RPMI7951 (cell line): ENCODE data around the gene CERCAM. TPM values are rescaled to one million over a fixed set of nuclear protein-coding genes. Genes with fewer than 3 reads are reported as not detected.
A peak's percentile ranks its signal among the peaks of the same experiment; 100 is the strongest.
"Not testable (repeated sequence)": the region's sequence is repeated elsewhere in the genome, so short reads cannot be mapped to it uniquely, and the experiment has no call there.

Source experiments
- DNase-seq: peaks from one replicate; pipeline ENCODE4 v3.0.0-alpha.2; 2012; ENCODE audit warnings: low read depth
- total RNA-seq: library from RNA; depleted of rRNA; stranded (reverse); fragments of >200 nt; shearing (Covaris generic); gene quantifications from 2 replicates; pipeline ENCODE4 v1.2.3, GENCODE V29; 2014

Gene CERCAM
- total RNA-seq, 1 experiment from 2014 or later, result 72.0 TPM

DNA sequence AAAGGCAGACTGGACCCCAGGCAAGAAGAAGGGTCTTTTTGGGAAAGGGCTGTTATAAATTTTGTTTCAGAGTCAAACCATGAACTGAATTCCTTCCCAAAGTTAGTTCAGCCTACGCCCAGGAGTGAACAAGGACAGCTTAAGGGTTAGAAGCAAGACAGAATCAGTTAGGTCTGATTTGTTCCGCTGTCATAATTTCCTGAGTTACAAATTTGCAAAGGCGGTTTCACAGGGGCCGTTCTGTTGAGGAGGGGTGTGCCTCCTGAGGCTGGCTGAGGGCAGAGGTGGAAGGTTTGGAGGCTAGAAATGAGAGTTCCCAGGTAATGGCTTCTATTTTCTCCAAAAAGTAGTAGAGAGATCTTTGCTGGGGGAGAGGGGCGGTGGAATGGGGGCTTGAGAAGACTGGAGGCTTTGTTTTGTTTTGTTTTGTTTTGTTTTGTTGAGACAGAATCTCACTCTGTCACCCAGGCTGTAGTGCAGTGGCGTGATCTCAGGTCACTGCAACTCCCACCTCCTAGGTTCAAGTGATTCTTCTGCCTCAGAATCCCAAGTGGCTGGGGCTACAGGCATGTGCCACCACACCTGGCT is 4.1 kb upstream of the CERCAM start:
- no peak for DNase-seq

DNA sequence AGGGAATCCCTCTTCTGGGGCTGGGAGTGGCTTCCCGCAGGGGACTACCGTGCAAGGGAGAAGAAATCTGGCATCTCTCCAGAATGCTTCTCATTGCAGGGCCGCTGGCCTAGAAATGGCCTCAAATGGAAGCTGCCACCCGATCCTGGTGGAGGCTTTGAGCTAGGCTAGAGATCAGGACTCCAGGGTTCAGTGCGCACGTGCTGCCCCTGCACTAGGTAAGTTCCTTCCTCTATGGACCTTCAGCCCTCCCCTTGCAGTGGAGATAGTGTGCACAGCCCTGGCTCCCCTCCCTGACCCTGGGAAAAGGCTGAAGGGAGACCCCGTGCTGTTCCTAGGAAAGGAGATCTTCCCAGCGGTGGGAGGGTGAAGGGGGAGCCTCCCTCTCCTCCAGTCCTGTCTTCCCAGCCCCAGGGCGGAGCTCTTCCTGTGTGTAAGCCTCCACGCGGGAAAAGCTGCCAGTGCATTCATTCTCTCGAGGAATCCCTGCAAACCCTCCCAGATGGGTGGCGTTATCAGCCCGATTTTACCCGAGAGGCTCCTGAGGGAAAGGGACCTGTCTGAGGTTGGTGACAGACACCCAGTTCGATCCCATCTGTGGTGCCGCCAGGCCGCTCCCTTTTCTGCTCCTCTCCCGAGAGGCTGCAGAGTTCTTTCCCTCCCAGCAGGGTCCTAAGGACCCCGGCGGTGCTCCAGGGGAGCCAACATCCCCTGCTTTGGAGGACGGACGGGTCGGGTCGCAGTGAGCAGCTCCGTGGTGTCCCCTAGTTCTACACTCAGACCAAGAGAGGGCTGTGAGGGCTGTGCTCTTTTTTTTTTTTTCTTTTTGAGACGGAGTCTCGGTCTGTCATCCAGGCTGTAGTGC is 1.4 kb upstream of the CERCAM start:
- peak; percentile 50 for DNase-seq

DNA sequence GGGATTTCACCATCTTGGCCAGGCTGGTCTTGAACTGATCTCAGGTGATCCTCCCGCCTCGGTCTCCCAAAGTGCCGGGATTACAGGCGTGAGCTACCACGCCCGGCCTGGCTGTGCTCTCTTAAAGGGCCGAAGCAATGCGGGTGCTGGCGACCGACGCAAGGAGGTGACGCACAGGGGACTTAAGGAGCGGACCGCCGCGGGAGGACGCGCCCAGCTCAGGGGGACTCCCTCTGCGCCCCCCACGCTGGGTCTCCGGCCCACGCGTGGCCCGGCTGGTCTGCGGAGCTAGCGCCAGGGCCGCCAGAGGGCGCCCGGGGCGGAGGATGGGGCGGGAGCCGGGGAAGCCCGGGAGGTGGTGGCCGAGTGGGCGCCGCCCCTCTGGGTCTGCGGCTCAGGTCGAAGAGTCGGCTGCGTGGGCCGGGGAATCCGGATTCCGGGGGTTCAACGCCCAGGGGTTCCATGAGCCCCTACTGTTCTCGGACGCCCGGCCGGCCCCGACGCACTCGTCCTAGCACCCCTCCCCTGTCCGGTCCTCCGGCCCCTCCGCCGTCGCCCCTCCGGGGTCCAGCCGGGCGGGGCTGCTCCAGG is 502 bp upstream of the CERCAM start:
- peak; percentile 69 for DNase-seq

DNA sequence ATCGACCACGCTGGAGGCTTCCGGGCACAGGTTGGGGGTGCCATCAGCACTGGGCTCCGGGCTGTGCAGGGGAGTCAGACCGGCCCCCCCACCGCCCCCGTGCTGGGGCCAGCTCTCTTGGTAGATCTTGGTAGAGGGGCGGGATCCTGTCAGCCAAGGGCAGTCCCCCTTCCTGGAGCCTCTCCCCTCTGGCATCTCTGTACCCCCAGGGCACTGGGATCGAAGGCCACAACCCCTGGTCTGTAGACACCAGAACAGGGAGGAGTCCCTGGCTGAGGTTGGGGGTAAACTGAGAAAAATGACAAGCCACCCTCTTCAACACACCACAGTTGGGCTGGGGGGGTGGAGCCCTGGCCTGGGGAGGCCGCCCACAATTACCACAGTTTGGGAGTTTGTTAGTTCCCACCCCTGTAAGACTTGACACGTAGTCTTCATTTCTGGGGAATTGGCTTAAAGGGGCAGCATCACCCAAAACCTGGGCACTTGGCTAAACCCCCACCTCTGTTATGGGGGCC is 882 bp downstream of the CERCAM start:
- peak; percentile 56 for DNase-seq

DNA sequence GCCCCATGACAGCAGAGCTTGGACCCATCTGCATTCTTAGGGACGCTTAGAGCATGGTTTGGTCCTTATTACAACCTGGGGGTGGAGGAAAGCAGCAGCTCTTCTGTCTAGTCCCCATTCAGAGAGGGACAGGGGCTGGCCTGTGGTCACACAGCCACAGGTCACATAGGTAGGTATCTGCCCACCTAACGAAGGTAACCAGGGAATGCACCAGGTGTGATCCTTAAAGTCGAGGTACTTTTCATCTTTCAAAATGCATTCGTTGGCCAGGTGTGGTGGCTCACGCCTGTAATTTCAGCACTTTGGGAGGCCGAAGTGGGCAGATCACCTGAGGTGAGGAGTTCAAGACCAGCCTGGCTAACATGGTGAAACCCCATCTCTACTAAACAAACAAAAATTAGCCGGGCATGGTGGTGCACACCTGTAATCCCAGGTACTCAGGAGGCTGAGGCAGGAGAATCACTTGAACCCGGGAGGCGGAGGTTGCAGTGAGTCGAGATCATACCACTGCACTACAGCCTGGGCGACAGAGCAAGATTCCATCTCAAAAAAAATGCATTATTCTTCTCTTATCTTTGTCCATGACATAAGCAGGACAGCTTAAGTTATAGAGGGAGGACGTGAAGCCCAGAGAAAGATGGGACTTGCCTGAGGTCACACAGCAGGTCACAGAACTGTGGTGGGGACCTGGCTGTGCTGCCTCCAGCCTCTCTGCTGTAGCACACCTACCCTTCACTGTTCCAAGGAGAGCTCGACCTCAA is 1.5 kb downstream of the CERCAM start:
- DNase-seq, result not testable (repeated sequence)

DNA sequence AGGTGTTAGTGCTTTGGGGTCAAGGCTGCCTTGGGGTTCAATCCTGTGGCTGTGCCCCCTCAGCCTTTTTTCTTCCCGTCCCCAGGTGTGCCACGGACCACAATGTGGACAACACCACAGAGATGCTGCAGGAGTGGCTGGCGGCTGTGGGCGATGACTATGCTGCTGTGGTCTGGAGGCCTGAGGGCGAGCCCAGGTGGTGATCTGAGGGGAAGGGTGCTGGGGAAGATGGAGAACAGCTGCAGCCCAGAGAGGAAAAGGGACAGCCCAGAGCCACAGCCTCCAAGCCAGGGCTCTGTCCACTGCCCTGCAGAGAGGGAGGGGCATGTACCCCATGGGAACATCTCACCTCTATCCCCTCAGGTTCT is 2.1 kb downstream of the CERCAM start:
- DNase-seq, result no peak

DNA sequence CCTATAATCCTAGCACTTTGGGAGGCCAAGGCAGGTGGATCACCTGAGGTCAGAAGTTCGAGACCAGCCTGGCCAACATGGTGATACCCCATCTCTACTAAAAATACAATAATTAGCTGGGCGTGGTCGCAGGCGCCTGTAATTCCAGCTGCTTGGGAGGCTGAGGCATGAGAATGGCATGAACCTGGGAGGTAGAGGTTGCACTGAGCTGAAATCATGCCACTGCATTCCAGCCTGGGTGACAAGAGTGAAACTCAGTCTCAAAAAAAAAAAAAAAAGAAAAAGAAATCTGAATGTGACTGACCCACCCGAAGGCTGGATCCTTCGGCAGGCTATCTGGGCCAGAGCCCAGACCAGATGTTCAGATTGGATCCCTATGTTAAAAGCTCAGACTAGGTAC is 2.7 kb downstream of the CERCAM start:
- DNase-seq, result not testable (repeated sequence)

DNA sequence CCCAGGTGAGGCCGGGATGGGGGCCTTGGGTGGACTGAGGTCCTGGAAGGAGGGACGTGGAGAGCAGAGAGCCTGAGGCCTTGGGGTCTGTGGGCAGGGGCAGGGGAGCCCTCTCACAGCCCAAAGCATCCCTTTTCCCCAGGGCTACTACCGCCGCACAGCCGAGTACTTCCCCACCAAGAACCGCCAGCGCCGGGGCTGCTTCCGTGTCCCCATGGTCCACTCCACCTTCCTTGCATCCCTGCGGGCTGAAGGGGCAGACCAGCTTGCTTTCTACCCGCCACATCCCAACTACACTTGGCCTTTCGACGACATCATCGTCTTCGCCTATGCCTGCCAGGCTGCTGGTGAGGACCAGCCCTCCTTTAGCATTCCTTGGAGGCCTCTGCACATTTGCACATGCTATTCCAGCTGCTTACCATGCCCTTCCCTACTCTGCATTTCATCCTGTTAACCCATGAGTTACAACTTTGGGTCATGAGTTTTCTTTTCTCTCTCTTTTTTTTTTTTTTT is 3.7 kb downstream of the CERCAM start:
- DNase-seq, result no peak

DNA sequence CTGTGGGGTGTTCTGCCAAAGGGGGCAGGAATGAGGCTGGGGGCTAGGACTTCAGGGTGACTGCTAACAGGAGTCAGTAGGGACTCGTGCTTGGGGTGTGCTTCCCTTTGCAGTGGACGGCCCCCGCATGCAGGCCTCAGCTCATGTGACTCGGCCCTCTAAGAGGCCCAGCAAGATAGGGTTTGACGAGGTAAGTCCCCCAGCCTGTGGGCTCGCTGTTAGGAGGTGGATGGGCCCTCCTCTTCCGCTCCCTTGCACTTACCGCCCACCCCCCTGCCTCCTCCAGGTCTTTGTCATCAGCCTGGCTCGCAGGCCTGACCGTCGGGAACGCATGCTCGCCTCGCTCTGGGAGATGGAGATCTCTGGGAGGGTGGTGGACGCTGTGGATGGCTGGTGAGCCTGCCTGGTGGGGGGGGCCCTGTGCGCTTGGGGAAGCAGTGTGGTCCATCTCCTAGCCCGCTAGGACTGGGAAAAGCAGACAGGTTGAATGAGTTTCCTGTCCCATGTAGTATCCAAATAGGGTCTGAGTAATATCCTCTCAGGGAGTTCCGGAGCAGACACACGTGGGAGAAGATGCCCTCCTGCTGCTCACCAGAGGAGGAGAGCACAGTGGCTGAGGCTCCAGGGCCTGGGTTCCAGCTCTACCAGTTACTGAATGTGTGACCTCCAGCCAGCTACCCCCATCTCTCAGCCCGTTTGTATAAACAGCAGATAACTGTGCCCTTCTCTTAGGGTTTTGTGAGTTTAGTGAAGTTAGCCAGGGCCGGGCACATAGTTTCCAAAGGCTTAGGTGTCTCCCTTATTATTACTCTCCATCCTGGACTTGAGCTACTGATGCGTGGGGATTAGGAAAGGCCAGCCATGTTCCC is 8.2 kb downstream of the CERCAM start:
- DNase-seq, result no peak

DNA sequence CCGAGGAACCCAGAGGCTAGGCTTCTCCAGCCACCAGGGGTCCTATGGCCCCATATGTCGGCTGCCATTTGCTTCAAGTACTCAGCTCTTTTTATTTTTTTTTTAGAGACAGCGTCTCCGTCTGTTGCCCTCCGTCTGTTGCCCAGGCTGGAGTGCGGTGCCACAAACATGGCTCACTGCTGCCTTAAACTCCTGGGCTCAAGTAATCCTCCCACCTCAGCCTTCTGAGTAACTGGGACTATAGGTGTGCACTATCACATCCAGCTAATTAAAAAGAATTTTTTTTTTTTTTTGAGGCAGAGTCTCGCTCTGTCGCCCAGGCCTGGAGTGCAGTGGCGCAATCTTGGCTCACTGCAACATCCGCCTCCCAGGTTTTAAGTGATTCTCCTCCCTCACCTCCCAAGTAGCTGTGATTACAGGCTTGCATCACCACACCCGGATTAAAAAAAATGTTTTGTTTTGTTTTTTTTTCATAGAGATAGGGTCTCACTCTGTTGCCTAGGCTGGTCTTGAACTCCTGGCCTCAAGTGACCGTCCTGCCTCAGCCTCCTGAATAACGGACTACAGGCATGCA is 8.9 kb downstream of the CERCAM start:
- no peak for DNase-seq

DNA sequence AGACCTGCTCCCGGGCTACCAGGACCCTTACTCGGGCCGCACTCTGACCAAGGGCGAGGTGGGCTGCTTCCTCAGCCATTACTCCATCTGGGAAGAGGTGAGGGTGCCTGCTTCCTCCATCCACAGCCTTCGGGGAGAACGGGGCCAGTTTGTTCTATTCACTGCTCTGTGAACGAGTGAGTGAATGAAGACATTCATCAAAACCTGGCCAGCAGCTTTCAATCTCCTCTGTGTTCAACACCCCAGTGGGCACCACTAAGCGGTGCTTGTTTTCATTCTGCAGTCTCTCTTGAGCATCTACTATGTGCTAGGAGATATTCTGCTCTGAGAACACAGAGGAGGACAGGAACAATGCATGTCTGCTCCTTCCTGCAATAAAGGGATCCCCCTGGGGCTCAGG is 10.6 kb downstream of the CERCAM start:
- no peak for DNase-seq

DNA sequence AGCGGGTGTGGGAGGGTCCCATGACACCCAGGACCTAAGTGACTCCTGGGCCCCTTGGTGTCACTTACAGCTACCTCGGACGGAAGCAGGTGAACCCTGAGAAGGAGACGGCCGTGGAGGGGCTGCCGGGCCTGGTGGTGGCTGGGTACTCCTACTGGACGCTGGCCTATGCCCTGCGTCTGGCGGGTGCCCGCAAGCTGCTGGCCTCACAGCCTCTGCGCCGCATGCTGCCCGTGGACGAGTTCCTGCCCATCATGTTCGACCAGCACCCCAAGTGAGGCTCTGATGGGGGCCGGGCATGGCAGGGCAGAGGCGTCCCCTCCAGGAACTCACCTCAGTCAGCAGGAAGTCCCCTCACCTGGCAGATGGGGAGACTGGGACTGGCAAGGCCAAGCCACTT is 13.7 kb downstream of the CERCAM start:
- DNase-seq, result no peak

DNA sequence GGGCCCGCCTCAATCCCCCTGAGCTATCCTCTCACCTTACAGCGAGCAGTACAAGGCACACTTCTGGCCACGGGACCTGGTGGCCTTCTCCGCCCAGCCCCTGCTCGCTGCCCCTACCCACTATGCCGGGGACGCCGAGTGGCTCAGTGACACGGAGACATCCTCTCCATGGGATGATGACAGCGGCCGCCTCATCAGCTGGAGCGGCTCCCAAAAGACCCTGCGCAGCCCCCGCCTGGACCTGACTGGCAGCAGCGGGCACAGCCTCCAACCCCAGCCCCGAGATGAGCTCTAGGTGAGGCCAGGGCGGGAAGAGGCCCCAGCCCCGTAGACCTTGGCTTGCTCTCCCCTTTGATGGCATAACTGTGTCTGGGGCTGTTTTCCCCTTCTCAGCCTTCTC is 15.0 kb downstream of the CERCAM start:
- no peak for DNase-seq

DNA sequence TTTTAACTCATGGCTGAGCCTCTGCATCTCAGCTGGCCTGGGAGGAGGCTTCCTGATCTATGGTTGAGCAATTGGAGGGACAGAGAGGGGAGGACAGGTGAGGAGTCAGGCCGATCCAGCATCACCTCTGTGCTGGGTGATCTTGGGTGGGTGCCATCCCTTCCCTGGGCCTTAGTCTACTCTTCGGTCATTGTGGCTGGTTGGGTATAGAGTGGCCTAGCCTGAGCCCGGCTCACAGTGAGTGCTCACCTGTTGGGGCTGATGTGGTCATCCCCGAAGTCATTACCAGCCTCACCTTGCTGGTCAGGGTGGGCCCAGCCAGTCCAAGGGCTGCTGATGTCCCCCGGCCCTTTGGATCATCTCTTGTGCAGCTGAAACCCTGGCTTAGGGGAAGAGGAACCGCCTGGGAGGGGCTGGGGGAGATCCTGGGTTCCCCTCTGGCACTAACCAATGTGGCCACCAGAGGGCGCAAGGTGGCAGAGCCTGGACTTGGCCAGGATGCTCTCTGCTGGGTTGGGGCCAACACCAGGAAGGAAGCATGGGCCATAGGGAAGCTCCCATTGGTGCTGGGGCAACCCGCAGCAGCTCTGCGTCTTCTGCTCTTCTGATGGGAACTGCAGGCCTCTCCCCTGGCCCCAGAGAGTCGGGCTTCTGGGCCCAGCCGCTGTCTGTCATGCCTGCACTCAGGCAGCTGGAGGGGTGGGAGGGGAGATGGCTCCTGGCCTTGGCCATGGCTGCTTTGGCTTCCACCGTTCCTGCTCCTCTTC is 17.9 kb downstream of the CERCAM start:
- DNase-seq, result peak; percentile 73

DNA sequence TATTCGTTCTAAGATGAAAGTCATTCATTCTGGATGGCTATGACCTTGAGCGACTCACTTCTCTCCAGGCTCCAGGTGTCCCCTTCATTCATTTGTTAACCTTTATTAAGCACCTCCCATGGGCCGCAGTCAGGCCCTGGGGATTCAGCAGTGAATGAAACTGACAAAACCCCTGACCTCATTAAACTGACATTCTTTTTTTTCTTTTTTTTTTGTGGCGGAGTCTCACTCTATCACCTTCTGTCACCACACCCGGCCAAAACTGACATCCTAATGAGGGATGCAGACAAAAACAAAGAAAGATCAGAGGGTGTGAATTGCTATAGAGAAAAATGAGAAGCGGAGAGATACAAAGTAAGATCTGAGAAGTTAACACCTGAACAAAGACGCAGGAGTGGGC is 18.6 kb downstream of the CERCAM start:
- no peak for DNase-seq

DNA sequence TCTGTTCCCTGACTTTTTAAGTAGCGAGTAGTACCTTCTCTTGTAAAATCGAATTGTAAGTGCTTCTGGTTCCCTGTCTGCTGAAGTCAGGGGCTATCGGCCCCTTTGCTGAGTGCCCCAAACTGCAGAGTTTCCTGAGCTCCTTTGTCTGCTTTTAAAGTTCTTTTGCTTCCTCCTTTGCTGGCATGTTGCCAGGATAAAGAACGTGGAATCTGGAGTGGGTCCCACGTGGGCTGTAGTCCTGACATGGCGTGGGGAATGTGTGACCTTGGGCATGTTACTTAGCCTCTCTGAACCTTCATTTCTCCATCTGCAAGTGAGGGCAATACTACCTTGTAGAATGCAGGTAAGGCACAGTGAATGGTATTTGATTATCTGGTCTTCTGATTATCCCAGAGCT is 21.5 kb downstream of the CERCAM start:
- DNase-seq, result no peak

DNA sequence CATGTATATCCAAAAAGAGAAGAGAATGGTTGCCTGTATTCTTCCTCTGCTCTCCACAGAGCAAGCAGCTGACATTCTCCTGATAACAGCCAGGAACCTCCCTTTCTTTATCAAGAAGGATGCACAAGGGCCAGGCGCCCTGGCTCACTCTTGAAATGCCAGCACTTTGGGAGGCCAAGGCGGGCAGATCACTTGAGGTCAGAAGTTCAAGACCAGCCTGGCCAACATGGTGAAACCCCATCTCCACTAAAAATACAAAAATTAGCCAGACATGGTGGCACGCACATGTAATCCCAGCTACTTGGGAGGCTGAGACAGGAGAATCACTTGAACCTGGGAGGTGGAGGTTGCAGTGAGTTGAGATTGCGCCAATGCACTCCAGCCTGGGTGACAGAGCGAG is 25.8 kb downstream of the CERCAM start:
- DNase-seq, result not testable (repeated sequence)

DNA sequence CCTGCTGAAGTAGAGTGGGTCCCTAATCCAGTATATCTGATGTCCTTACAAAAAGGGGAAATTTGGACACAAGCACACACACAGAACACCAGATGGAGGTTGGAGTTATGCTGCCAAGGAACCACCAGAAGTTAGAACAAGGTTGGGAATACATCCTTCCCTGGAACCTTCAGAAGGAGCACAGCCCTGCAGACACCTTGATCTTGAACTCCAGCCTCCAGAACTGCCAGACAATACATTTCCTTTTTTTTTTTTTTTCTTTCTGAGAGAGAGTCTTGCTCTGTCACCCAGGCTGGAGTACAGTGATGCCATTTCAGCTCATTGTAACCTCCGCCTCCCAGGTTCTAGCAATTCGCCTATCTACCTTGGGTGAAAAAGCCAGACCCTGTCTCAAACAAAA is 28.1 kb downstream of the CERCAM start:
- no peak for DNase-seq

DNA sequence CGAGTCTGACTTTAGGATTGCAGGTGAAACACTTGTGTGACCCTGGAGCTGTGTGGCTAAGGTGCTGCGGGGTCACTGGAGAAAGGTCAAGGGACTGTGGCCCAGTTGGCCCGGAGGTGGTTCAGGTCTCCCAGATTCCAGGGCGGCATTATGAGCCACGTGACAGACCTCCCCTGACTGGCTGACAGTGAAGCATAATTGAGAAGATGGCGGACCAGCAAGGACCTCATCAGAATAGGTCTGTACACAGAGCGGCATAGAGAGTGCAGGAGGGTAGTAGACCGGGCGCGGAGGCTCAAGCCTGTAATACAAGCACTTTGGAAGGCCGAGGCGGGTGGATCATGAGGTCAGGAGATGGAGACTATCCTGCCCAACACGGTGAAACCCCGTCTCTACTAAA is 34.3 kb downstream of the CERCAM start:
- DNase-seq, result peak; percentile 24
